Large intestine (tissue), 3 donors: Measurements from ENCODE around the gene STX19. TPM values are rescaled to one million over a fixed set of nuclear protein-coding genes. Genes with fewer than 3 reads are reported as not detected.

ENCODE experiments used
- DNase-seq, 2 donors: peaks; one replicate each; pipeline versions ENCODE4 v3.0.0 to v3.0.0-alpha.2; 2013
- H3K27ac ChIP-seq: one replicate; pipeline ENCODE4 v1.5.1; 2013; ENCODE audit warnings: low read length
- H3K27me3 ChIP-seq: 2 replicates; pipeline ENCODE4 v1.6.1; 2013; ENCODE audit warnings: low read length; ENCODE audit not compliant: control insufficient read depth, insufficient read depth
- H3K36me3 ChIP-seq: 2 replicates; pipeline ENCODE4 v1.6.1; 2013; ENCODE audit warnings: low read length; ENCODE audit not compliant: control insufficient read depth, insufficient read depth
- H3K4me1 ChIP-seq: one replicate; pipeline ENCODE4 v1.6.1; 2013; ENCODE audit warnings: low read length; ENCODE audit not compliant: control insufficient read depth, insufficient read depth
- H3K4me3 ChIP-seq: one replicate; pipeline ENCODE4 v1.5.1; 2013; ENCODE audit warnings: low read length
- H3K9me3 ChIP-seq: one replicate; pipeline ENCODE4 v1.6.1; 2013; ENCODE audit warnings: mild to moderate bottlenecking, low read depth, low read length, moderate library complexity; ENCODE audit not compliant: control insufficient read depth
- WGBS: methylation state at CpG from one replicate; pipeline ENCODE4 v1.1.5; 2013; ENCODE audit warnings: low lambda C conversion rate; ENCODE audit not compliant: insufficient coverage; 5-methylcytosine and 5-hydroxymethylcytosine counted together
- polyA plus RNA-seq: library from polyadenylated mRNA; unstranded; fragments of 120-200 nt; gene quantifications from one replicate; pipeline ENCODE4 v1.2.1, GENCODE V29; 2013

Gene STX19
- polyA plus RNA-seq, 1 donor: 0.34 TPM

DNA sequence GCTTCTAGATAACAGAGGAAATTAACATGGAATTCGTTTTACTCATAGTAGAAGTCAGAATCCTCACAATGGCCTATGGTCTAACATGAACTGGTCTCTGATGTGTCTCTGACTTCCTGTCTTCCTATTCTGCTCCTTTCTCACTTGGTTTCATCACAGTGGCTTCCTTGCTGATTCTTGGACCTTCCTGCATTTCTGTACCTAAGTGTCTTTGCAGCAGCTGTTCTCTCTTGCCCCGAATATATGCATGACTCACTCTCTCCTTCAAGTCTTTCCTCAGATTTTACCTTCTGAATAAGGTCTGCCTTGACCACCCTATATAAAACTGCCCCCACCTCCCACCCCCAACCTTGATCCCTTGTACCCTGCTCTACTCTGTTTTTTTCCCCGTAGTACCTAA lies 34.3 kb downstream of the STX19 start:
- Histone ChIP-seq H3K4me1 (no peaks in the 10 kb centered on the region), H3K4me3 (no peak overlapping the region), H3K36me3 (peaks cover 4% of the 10 kb centered on the region), H3K27ac (no peak overlapping the region), H3K9me3 (no peaks in the 10 kb centered on the region), H3K27me3 (no peaks in the 10 kb centered on the region)
- DNase-seq: no peak
- 100% methylated on average over 1 of the region's 3 CpGs for WGBS

DNA sequence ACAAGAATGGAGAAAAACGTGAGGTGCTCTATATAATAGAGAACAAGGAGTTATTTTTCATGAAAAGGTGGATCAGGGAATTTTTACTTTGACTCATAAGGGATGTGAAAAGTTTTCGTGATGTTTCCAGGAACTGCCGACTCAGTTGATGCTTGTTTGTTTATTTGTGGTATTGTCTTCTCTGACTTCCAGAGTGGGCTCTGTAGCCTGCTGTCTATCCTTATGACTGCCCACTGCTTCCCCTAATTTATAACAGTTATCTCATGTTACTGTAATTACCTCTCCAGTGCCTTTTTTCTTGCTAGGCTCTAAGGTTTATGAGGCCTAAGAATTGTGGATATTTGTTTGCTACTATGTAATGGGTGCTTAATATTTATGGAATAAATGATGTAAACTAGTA lies 36.2 kb downstream of the STX19 start:
- WGBS: 100% methylated on average over 1 of the region's 3 CpGs
- peaks cover 4% of the 10 kb centered on the region for H3K36me3 ChIP-seq
- H3K27ac ChIP-seq: no peak overlapping the region
- no peak for DNase-seq
- H3K27me3 ChIP-seq: no peaks in the 10 kb centered on the region
- no peaks in the 10 kb centered on the region for H3K9me3 ChIP-seq
- no peaks in the 10 kb centered on the region for H3K4me1 ChIP-seq
- no peak overlapping the region for H3K4me3 ChIP-seq

DNA sequence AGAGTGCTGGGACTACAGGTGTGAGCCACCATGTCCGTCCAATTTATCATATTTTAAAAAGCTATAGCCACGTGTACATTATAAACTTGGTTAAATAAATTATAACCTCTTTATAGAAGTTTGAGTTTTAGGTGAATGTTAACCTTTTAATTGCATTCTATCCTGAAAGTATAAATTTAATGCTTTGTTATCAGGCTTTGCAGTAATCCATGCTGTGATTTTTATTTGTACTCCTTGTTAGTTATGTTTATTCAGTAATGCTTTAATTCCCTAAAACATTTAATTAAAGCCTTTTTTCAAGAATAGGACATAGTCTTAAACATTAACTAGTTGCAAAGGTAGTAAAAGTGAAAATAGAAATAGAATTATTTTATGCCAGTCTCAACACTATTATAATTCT lies 36.8 kb downstream of the STX19 start:
- H3K27ac ChIP-seq: no peak overlapping the region
- no CpG with 5 or more reads among the region's 2 CpGs for WGBS

DNA sequence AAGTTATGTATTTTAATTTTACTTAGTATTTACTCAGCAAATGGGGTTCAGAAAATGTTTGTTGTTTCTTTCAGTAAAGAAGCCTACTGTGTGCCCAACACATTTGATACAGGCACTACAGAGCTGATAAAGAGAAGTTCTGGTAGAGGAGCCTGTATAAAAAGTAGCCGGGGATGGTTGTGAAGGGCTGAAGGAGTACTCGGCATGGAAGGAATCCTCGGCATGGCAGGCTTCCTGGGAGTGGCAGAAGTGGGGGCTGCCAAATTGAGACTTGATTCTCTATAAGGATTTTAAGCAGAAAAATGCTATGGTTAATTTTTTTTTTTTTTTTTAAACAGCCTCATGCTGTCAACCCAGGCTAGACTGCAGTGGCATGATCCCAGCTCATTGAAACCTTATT lies 39.2 kb downstream of the STX19 start:
- no CpG with 5 or more reads among the region's 3 CpGs for WGBS
- Histone ChIP-seq H3K27ac (no peak overlapping the region), H3K27me3 (no peaks in the 10 kb centered on the region), H3K4me3 (no peak overlapping the region), H3K9me3 (no peaks in the 10 kb centered on the region), H3K36me3 (no peaks in the 10 kb centered on the region), H3K4me1 (no peaks in the 10 kb centered on the region)
- no peak for DNase-seq

More for the DNA sequence above, 36.8 kb downstream of the STX19 start:
- H3K27me3 ChIP-seq: no peaks in the 10 kb centered on the region
- H3K9me3 ChIP-seq: no peaks in the 10 kb centered on the region
- no peak overlapping the region for H3K4me3 ChIP-seq
- no peak for DNase-seq
- H3K4me1 ChIP-seq: no peaks in the 10 kb centered on the region
- H3K36me3 ChIP-seq: peaks cover 1% of the 10 kb centered on the region

GRCh38 chr3:93988764-93989163 lies 39.6 kb downstream of the STX19 start:
- no peaks in the 10 kb centered on the region for H3K27me3 ChIP-seq
- no peaks in the 10 kb centered on the region for H3K9me3 ChIP-seq
- DNase-seq: no peak
- no peaks in the 10 kb centered on the region for H3K36me3 ChIP-seq
- WGBS: no CpG with 5 or more reads among the region's 9 CpGs
- no peaks in the 10 kb centered on the region for H3K4me1 ChIP-seq
- H3K27ac ChIP-seq: no peak overlapping the region
- no peak overlapping the region for H3K4me3 ChIP-seq

GRCh38 chr3:93988283-93988682 lies 40.1 kb downstream of the STX19 start:
- no peaks in the 10 kb centered on the region for H3K4me1 ChIP-seq
- H3K27ac ChIP-seq: no peak overlapping the region
- H3K4me3 ChIP-seq: no peak overlapping the region
- no peaks in the 10 kb centered on the region for H3K36me3 ChIP-seq
- H3K9me3 ChIP-seq: no peaks in the 10 kb centered on the region
- no peaks in the 10 kb centered on the region for H3K27me3 ChIP-seq
- DNase-seq: no peak

DNA sequence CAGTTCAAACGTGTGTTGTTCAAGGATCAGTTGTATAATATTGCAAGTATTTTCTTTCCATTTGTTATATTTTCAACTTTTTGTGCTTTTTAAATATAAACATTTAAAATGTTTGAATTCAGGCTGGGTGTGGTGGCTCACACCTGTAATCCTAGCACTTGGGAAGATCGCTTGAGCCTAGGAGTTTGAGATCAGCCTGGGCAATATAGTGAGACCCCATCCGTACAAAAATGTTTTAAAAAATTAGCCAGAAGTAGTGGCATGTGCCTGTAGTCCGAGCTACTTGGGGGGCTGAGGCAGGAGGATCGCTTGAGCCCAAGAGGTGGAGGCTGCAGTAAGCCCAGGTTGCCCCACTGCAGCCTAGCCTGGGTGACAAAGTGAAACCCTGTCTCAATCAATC lies 43.8 kb downstream of the STX19 start:
- H3K36me3 ChIP-seq: no peaks in the 10 kb centered on the region
- WGBS: 83% methylated on average over 1 of the region's 5 CpGs
- H3K27ac ChIP-seq: no peak overlapping the region
- peaks cover 3% of the 10 kb centered on the region for H3K4me1 ChIP-seq
- H3K9me3 ChIP-seq: no peaks in the 10 kb centered on the region
- H3K4me3 ChIP-seq: no peak overlapping the region
- no peak for DNase-seq
- no peaks in the 10 kb centered on the region for H3K27me3 ChIP-seq

GRCh38 chr3:93983408-93983807 lies 45.0 kb downstream of the STX19 start:
- no peaks in the 10 kb centered on the region for H3K27me3 ChIP-seq
- H3K27ac ChIP-seq: no peak overlapping the region
- peaks cover 3% of the 10 kb centered on the region for H3K4me1 ChIP-seq
- no peaks in the 10 kb centered on the region for H3K9me3 ChIP-seq
- H3K4me3 ChIP-seq: no peak overlapping the region
- 93% methylated on average over 3 of the region's 3 CpGs for WGBS
- H3K36me3 ChIP-seq: no peaks in the 10 kb centered on the region
- no peak for DNase-seq

- Histone ChIP-seq H3K4me3 (no peak overlapping the region), H3K36me3 (no peaks in the 10 kb centered on the region), H3K9me3 (no peaks in the 10 kb centered on the region), H3K27me3 (no peaks in the 10 kb centered on the region), H3K27ac (no peak overlapping the region), H3K4me1 (peaks cover 3% of the 10 kb centered on the region)
- 83% methylated on average over 1 of the region's 13 CpGs for WGBS
- DNase-seq: no peak
These were observed 46.7 kb downstream of the STX19 start for GRCh38 chr3:93981649-93982048.

DNA sequence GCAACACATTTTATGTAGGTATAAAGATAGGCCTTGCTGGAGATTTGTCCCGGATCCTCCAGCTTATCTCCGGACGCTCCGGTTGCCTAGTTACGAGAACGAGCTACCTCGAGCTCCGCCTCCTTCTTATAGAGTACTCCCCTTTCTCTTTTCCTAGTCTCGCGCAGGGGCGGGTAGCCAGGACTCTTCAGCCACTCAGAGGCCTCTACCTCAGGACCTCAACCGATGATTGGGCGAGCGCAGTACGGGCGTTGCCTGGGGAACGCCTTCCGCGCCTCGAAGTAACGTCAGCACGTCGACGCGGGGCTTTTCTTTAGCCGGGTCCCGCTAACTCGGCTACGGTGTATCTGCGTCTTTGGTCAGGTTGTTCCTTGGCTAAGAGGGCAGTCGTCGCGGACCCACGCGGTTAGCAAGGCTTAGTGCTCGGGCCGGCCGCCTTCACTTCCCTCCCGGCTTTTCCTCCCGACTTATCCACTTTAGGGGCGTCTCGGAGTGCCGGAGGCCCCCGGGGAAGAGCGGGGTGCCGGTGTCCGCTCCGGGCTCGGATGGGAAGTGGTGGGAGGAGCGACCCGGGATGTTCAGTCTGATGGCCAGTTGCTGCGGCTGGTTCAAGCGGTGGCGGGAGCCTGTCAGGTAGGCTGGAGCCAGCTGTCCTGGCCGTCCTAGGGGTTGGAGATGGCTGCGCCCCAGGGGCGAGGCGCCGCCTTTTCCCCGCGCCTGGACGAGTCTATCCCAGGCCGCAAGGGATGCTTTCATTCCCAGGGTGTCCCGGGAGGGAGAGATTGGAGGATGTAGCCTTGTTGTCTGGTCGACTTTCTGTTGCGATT lies 48.3 kb downstream of the STX19 start, which contains the start of gene ARL13B:
Gene ARL13B (plus strand): TSS at position 306 of the 827 bp plus-strand sequence. CDS start 269 bp downstream, at position 575.
- H3K36me3 ChIP-seq: no peaks in the 10 kb centered on the region
- WGBS: no CpG with 5 or more reads among the region's 66 CpGs
- H3K4me3 ChIP-seq: peak within 1 kb of the TSS; percentile 67
- DNase-seq: peak; percentile 98 to 99
- peak within 1 kb of the TSS; percentile 83 for H3K27ac ChIP-seq
- H3K4me1 ChIP-seq: peaks cover 3% of the 10 kb centered on the region
- no peaks in the 10 kb centered on the region for H3K27me3 ChIP-seq
- no peaks in the 10 kb centered on the region for H3K9me3 ChIP-seq
